Lower leg skin (tissue), 4 donors: ENCODE results near the gene FAM20A. TPM values are rescaled to one million over a fixed set of nuclear protein-coding genes. Genes with fewer than 3 reads are reported as not detected.

Experiments used
- DNase-seq, 2 donors: peaks; one replicate each; pipeline ENCODE4 v3.0.0-alpha.2; 2019; ENCODE audit warnings: low spot score in 2 of 2
- H3K4me3 ChIP-seq: fragments of 200-600 bp; sonication (generic); 2 replicates; pipeline ENCODE4 v1.5.1; 2017; ENCODE audit warnings: mild to moderate bottlenecking, low read depth; ENCODE audit not compliant: poor library complexity, severe bottlenecking
- POLR2A ChIP-seq, 2 donors: fragments of 450-650 bp; IDR thresholded peaks; one replicate each; pipeline ENCODE4 v1.6.1; 2016 to 2017; ENCODE audit warnings: antibody characterized with exemption in 2 of 2, mild to moderate bottlenecking in 1 of 2, moderate library complexity in 1 of 2
- WGBS, 2 donors: methylation state at CpG; one replicate each; pipeline ENCODE4 v1.1.5; 2018; 5-methylcytosine and 5-hydroxymethylcytosine counted together
- intact Hi-C: fragments of 100-400 bp; cut with DNase I; formaldehyde crosslinking; loops from one replicate; pipeline ENCODE4 v1.15.0; 2023; ENCODE audit warnings: low total_unique reads
- total RNA-seq, 4 donors: library from RNA; depleted of rRNA; stranded (reverse); fragments of >200 nt; gene quantifications; one replicate each; pipeline ENCODE4 v1.1.0, GENCODE V29; 2016
- TF ChIP-seq, protein P1 (sequence below), 3 donors: fragments of 450-650 bp; IDR thresholded peaks; one replicate each; pipeline ENCODE4 v1.5.1; 2016; ENCODE audit warnings: antibody characterized with exemption in 3 of 3, mild to moderate bottlenecking in 3 of 3, moderate library complexity in 2 of 3

Gene FAM20A
- total RNA-seq, 4 donors from 2014 or later: 2.6 to 5.8 (median 4.3) TPM

DNA sequence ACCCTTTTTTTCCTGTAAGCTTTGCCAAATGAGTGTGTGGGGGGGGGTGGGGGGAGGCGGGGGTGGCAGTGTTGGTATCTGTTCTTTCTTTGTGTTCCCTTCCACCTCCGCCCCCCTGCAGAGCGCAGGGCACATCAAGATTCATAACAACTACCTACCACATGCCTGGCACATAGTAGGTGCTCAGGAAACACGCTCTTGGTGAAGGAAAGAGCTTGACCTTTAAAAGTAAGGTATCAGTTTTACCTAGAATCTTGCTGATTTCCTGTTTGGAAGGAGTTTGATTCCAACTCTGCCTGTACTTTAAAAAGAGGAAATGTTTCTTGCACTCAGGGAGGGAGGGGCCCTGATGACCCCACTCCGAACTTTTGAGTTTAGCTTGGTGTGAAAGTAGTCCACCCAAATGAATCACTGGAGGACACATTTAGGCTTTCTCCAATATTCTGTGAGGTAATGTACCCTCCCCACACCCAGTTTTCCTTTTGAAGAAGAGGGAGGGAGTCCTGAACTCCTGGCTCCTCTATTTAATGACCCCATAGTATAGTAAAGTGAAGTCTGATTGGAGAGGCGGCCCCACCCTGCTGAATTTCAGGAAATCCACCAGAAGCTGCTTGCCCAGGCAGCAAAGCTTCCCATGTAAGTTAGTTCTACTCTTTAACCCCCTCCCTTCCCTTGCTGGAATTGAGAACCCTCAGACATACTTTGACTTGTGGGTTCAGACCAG, 560 bp upstream of the FAM20A start:
- 37 to 44% methylated on average over 6 of the region's 6 CpGs for WGBS, 2 donors
- no peak overlapping the region for H3K4me3 ChIP-seq
- TF ChIP-seq, protein P1, sequence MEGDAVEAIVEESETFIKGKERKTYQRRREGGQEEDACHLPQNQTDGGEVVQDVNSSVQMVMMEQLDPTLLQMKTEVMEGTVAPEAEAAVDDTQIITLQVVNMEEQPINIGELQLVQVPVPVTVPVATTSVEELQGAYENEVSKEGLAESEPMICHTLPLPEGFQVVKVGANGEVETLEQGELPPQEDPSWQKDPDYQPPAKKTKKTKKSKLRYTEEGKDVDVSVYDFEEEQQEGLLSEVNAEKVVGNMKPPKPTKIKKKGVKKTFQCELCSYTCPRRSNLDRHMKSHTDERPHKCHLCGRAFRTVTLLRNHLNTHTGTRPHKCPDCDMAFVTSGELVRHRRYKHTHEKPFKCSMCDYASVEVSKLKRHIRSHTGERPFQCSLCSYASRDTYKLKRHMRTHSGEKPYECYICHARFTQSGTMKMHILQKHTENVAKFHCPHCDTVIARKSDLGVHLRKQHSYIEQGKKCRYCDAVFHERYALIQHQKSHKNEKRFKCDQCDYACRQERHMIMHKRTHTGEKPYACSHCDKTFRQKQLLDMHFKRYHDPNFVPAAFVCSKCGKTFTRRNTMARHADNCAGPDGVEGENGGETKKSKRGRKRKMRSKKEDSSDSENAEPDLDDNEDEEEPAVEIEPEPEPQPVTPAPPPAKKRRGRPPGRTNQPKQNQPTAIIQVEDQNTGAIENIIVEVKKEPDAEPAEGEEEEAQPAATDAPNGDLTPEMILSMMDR (IDR thresholded peaks at IDR 0.05): no peak
- no peak for TF ChIP-seq POLR2A (IDR thresholded peaks at IDR 0.05)
- DNase-seq: no peak
- intact Hi-C loops: no loop called here

DNA sequence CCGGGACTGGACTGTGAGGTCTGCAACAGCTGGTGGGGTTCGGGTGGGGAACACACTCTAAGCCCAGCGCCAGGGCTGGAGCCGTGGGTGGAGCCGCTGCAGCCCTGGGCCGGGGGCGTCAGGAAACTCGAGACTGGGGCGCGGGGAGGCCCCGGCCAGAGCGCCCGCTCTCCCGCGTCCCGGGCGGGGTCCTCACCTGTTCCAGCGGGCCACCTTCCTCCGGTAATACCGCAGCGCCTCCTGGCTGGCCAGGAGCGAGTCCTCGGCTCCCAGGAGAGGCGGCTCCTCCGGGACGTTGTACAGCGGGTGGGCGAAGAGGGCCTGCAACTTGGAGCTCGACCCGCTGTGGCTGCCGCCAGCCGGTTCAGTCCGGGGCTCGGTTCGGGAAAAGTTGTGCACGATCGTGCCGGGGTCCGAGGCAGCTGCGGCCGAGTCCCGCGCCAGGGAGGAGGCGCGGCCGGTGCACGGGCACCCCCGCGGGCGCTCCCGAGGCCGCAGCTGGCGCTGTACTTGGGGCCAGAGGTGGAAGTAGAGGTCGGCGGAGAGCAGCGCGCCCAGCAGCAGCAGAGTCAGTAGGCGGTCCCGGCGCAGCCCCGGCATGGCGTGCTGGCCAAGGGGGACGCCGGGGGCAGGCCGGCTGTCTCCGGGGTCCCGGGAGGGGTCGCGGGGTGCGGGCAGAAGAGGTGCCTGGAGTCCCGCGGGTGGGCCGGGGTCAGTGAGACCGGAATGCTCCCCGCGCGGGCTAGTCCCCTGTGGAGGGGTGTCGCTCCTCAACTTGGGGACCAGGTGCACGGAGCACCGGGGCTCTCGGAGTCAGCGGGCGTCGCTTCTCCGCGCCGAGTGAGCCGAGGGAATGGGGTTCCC, 868 bp downstream of the FAM20A start:
- no peak for TF ChIP-seq POLR2A (IDR thresholded peaks at IDR 0.05)
- TF ChIP-seq, protein P1 (IDR thresholded peaks at IDR 0.05): no peak
- H3K4me3 ChIP-seq: peak overlapping the region; percentile 51
- no peak for DNase-seq
- WGBS, 2 donors: 1 to 2% methylated on average over 25 to 45 of the region's 88 CpGs
- intact Hi-C loops: no loop called here

DNA sequence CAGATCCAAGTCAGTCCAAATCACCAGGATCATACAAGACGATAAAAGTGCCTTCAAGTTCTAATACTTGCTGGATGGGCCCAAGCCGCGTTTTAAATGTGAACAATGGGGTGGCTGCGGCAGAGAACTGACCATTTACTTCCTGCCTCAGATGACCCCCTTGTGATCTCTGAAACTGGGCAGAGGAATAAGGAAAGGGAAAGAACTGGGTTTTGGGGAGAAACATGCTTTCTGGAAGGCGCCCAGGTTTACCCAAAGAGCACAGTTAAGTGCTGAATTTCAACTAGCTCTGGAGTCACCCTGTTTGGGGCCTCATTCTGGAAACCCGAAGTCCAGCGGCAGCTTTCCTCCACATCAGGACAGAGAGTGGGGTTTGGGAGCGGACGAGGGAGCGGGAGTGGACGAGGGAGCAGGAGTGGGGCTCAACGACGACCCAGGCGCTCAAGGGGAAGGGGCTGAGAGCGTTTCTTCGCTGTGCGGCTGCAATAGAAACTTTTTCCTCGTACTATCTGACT, 1.6 kb downstream of the FAM20A start:
- peak overlapping the region; percentile 51 for H3K4me3 ChIP-seq
- DNase-seq: no peak
- 40 to 54% methylated on average over 15 to 18 of the region's 18 CpGs for WGBS, 2 donors
- no peak for TF ChIP-seq POLR2A (IDR thresholded peaks at IDR 0.05)
- TF ChIP-seq, protein P1 (IDR thresholded peaks at IDR 0.05): no peak
- intact Hi-C loops: no loop called here

DNA sequence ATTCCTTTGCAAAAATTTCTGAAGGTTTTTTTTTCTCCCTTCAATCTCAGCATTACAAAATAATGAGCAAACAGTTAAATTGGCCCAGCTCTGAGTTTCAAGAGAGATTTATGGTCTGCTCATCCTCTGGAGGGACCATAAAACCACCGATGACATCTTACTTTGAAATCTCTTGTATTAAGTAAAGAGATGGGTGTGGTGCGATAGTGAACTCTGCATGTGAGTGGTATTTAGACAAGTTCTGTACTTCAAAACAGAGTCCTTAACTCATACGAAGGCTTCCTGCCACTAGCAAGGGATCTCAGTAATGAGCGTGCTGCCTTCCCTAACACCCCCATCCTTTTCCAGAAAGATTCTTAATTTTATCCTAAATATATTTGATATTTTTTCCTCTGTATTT, 2.1 kb downstream of the FAM20A start:
- TF ChIP-seq POLR2A (IDR thresholded peaks at IDR 0.05): no peak
- TF ChIP-seq, protein P1 (IDR thresholded peaks at IDR 0.05): no peak
- intact Hi-C loops: no loop called here
- H3K4me3 ChIP-seq: no peak overlapping the region
- WGBS, 2 donors: 19 to 38% methylated on average over 4 of the region's 4 CpGs
- DNase-seq: no peak

DNA sequence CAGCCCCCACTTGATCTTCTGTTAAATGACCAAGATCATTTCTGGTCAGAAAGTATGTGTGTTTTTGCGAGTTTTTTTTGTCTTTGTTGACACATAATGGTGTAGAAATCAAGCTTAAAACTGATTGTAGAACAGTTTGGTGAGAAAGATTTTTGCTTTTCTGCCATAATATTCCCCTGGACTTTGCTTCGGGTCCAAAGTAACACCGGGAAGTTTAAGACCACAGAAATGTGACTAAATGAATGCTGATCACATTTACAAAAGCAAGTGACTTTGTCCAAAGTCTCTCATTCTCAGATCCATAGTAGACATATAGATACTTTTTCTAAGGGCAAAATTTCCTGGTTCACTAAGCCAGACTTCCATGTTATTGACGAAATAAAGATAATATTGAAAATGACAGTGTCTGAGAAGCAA, 2.6 kb downstream of the FAM20A start:
- H3K4me3 ChIP-seq: no peak overlapping the region
- intact Hi-C loops: no loop called here

More for the DNA sequence above, 2.6 kb downstream of the FAM20A start:
- 61 to 75% methylated on average over 4 of the region's 4 CpGs for WGBS, 2 donors
- no peak for DNase-seq
- TF ChIP-seq, protein P1 (IDR thresholded peaks at IDR 0.05): no peak
